Neural cell (in vitro differentiated cells): ENCODE results near the gene PIK3R6. TPM values are rescaled to one million over a fixed set of nuclear protein-coding genes. Genes with fewer than 3 reads are reported as not detected.

Source experiments
- H2AFZ ChIP-seq: fragments of 200-600, 300-800 bp; sonication (generic), shearing (Covaris generic); 2 replicates; pipeline ENCODE4 v1.6.0; 2014; ENCODE audit warnings: low read depth, mild to moderate bottlenecking, antibody characterized with exemption, low read length, moderate library complexity
- H3F3A ChIP-seq: fragments of 200-600 bp; shearing (Covaris generic); 2 replicates; pipeline ENCODE4 v1.6.1; 2016; ENCODE audit warnings: mild to moderate bottlenecking, moderate library complexity, mixed read lengths, antibody characterized with exemption, low read length; ENCODE audit not compliant: insufficient read depth, poor library complexity, severe bottlenecking
- H3K27ac ChIP-seq: fragments of 200-600, 300-800 bp; sonication (generic), shearing (Covaris generic); 2 replicates; pipeline ENCODE4 v1.5.1; 2014; ENCODE audit warnings: mild to moderate bottlenecking, low read length, moderate library complexity
- H3K27me3 ChIP-seq: fragments of 300-800, 200-600 bp; sonication (generic), shearing (Covaris generic); 2 replicates; pipeline ENCODE4 v1.6.0; 2014; ENCODE audit warnings: mild to moderate bottlenecking, low read depth, low read length, moderate library complexity; ENCODE audit not compliant: insufficient read depth
- H3K36me3 ChIP-seq: fragments of 300-800, 200-600 bp; sonication (generic), shearing (Covaris generic); 2 replicates; pipeline ENCODE4 v1.5.1; 2014; ENCODE audit warnings: mild to moderate bottlenecking, antibody characterized with exemption, low read length, moderate library complexity; ENCODE audit not compliant: insufficient read depth
- H3K4me2 ChIP-seq: fragments of 300-800, 200-600 bp; sonication (generic), shearing (Covaris generic); 2 replicates; pipeline ENCODE4 v1.6.0; 2014; ENCODE audit warnings: mild to moderate bottlenecking, low read length
- H3K4me3 ChIP-seq: fragments of 300-800, 200-600 bp; sonication (generic), shearing (Covaris generic); 2 replicates; pipeline ENCODE4 v1.5.1; 2014; ENCODE audit warnings: mild to moderate bottlenecking, low read length, moderate library complexity
- H3K79me2 ChIP-seq: fragments of 200-600 bp; shearing (Covaris generic); replicated peaks from 2 replicates; pipeline ENCODE4 v1.6.0; 2014; ENCODE audit warnings: mild to moderate bottlenecking, low read length, moderate library complexity; ENCODE audit not compliant: insufficient read depth
- H3K9ac ChIP-seq: fragments of 300-800, 200-600 bp; sonication (generic), shearing (Covaris generic); 2 replicates; pipeline ENCODE4 v1.6.1; 2016; ENCODE audit warnings: mild to moderate bottlenecking, low read length, mixed read lengths
- H3K9me2 ChIP-seq: fragments of 200-600 bp; shearing (Covaris generic); 2 replicates; pipeline ENCODE4 v1.6.1; 2016; ENCODE audit warnings: mild to moderate bottlenecking, low read length, mixed read lengths; ENCODE audit not compliant: insufficient read depth
- H3K9me3 ChIP-seq: fragments of 200-600, 300-800 bp; sonication (generic), shearing (Covaris generic); 2 replicates; pipeline ENCODE4 v1.6.1; 2016; ENCODE audit warnings: mild to moderate bottlenecking, mixed run types, low read length, moderate library complexity, mixed read lengths
- H4K20me1 ChIP-seq: fragments of 200-600 bp; shearing (Covaris generic); 2 replicates; pipeline ENCODE4 v1.6.1; 2016; ENCODE audit warnings: mild to moderate bottlenecking, mixed run types; ENCODE audit not compliant: insufficient read depth
- EP300 ChIP-seq: fragments of 450-650 bp; conservative IDR thresholded peaks from 2 replicates; pipeline ENCODE4 v1.6.1; 2014; ENCODE audit warnings: antibody characterized with exemption, mild to moderate bottlenecking, moderate library complexity; ENCODE audit not compliant: poor library complexity, severe bottlenecking
- EZH2 ChIP-seq: fragments of 200-600, 300-800 bp; shearing (Covaris generic), sonication (generic); IDR thresholded peaks from 2 replicates; pipeline ENCODE4 v1.6.1; 2014; ENCODE audit warnings: antibody characterized with exemption, low read length, borderline replicate concordance, mild to moderate bottlenecking; ENCODE audit not compliant: insufficient read depth, poor library complexity, severe bottlenecking
- MXI1 ChIP-seq: fragments of 450-650 bp; conservative IDR thresholded peaks from 2 replicates; pipeline ENCODE4 v1.6.1; 2014; ENCODE audit warnings: antibody characterized with exemption, mild to moderate bottlenecking; ENCODE audit not compliant: poor library complexity, severe bottlenecking
- POLR2AphosphoS5 ChIP-seq: IDR thresholded peaks from 2 replicates; pipeline ENCODE4 v1.6.1; 2012
- RAD21 ChIP-seq: fragments of 450-650 bp; conservative IDR thresholded peaks from 2 replicates; pipeline ENCODE4 v1.6.1; 2014; ENCODE audit warnings: antibody characterized with exemption, mild to moderate bottlenecking, moderate library complexity
- SMC3 ChIP-seq: fragments of 450-650 bp; conservative IDR thresholded peaks from 2 replicates; pipeline ENCODE4 v1.6.1; 2014; ENCODE audit warnings: antibody characterized with exemption, mild to moderate bottlenecking, moderate library complexity; ENCODE audit not compliant: poor library complexity
- TAF1 ChIP-seq: IDR thresholded peaks from 2 replicates; pipeline ENCODE4 v1.6.1; 2012; ENCODE audit warnings: low read depth
- polyA plus RNA-seq: library from polyadenylated mRNA; depleted of rRNA; stranded (reverse); fragments of >200 nt; gene quantifications from 2 replicates; pipeline ENCODE4 v1.2.3, GENCODE V29; 2014
- TF ChIP-seq, protein P1 (sequence below): fragments of 450-650 bp; IDR thresholded peaks from 2 replicates; pipeline ENCODE4 v1.5.1; 2014; ENCODE audit warnings: antibody characterized with exemption, mild to moderate bottlenecking, moderate library complexity; ENCODE audit not compliant: poor library complexity, severe bottlenecking
- TF ChIP-seq, protein P2 (sequence below): IDR thresholded peaks from 2 replicates; pipeline ENCODE4 v1.6.1; 2012; ENCODE audit warnings: borderline replicate concordance

PIK3R6 gene
- polyA plus RNA-seq, 1 donor from 2014 or later, result not detected

DNA sequence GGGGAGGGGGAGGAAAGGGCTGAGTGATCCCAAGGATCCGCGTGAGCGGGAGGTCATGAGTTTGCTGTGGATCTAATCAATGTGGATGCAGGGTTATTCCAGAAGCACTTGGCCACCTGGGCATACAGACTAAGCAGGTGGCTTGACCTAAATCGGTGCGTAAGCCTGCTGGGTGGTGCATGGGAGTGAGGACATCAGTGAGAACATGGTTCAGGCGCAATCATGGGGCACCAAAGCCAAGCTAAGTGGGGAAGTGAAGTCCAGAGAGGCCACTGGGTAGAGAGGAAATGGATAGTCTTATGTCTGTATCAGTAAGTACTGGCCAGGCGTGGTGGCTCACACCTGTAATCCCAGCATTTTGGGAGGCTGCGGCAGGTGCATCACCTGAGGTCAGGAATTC lies 49.4 kb downstream of the PIK3R6 start:
- H3K9me3 ChIP-seq, result peaks cover under 1% of the 10 kb centered on the region
- TF ChIP-seq, protein P1, sequence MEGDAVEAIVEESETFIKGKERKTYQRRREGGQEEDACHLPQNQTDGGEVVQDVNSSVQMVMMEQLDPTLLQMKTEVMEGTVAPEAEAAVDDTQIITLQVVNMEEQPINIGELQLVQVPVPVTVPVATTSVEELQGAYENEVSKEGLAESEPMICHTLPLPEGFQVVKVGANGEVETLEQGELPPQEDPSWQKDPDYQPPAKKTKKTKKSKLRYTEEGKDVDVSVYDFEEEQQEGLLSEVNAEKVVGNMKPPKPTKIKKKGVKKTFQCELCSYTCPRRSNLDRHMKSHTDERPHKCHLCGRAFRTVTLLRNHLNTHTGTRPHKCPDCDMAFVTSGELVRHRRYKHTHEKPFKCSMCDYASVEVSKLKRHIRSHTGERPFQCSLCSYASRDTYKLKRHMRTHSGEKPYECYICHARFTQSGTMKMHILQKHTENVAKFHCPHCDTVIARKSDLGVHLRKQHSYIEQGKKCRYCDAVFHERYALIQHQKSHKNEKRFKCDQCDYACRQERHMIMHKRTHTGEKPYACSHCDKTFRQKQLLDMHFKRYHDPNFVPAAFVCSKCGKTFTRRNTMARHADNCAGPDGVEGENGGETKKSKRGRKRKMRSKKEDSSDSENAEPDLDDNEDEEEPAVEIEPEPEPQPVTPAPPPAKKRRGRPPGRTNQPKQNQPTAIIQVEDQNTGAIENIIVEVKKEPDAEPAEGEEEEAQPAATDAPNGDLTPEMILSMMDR, result no peak
- TF ChIP-seq RAD21 (no peak), POLR2AphosphoS5 (no peak), TAF1 (no peak), SMC3 (no peak), EZH2 (no peak), EP300 (no peak), MXI1 (no peak)
- TF ChIP-seq, protein P2, sequence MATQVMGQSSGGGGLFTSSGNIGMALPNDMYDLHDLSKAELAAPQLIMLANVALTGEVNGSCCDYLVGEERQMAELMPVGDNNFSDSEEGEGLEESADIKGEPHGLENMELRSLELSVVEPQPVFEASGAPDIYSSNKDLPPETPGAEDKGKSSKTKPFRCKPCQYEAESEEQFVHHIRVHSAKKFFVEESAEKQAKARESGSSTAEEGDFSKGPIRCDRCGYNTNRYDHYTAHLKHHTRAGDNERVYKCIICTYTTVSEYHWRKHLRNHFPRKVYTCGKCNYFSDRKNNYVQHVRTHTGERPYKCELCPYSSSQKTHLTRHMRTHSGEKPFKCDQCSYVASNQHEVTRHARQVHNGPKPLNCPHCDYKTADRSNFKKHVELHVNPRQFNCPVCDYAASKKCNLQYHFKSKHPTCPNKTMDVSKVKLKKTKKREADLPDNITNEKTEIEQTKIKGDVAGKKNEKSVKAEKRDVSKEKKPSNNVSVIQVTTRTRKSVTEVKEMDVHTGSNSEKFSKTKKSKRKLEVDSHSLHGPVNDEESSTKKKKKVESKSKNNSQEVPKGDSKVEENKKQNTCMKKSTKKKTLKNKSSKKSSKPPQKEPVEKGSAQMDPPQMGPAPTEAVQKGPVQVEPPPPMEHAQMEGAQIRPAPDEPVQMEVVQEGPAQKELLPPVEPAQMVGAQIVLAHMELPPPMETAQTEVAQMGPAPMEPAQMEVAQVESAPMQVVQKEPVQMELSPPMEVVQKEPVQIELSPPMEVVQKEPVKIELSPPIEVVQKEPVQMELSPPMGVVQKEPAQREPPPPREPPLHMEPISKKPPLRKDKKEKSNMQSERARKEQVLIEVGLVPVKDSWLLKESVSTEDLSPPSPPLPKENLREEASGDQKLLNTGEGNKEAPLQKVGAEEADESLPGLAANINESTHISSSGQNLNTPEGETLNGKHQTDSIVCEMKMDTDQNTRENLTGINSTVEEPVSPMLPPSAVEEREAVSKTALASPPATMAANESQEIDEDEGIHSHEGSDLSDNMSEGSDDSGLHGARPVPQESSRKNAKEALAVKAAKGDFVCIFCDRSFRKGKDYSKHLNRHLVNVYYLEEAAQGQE, result no peak
- no peak overlapping the region for H3K4me2 ChIP-seq
- H3K4me3 ChIP-seq, result no peak overlapping the region
- no peak overlapping the region for H2AFZ ChIP-seq
- H3K9ac ChIP-seq, result no peak overlapping the region
- H4K20me1 ChIP-seq, result no peaks in the 10 kb centered on the region
- no peaks in the 10 kb centered on the region for H3K9me2 ChIP-seq
- H3K79me2 ChIP-seq, result no peaks in the 10 kb centered on the region
- no peaks in the 10 kb centered on the region for H3K27me3 ChIP-seq
- no peaks in the 10 kb centered on the region for H3F3A ChIP-seq
- no peaks in the 10 kb centered on the region for H3K36me3 ChIP-seq
- H3K27ac ChIP-seq, result no peak overlapping the region

- Histone ChIP-seq H4K20me1 (no peaks in the 10 kb centered on the region), H3K27ac (no peak overlapping the region), H3K4me2 (no peak overlapping the region), H2AFZ (no peak overlapping the region), H3K4me3 (no peak overlapping the region), H3K9me2 (no peaks in the 10 kb centered on the region), H3F3A (no peaks in the 10 kb centered on the region), H3K79me2 (no peaks in the 10 kb centered on the region), H3K36me3 (no peaks in the 10 kb centered on the region), H3K9ac (no peak overlapping the region), H3K9me3 (no peaks in the 10 kb centered on the region), H3K27me3 (no peaks in the 10 kb centered on the region)
- TF ChIP-seq, protein P2, result no peak
- TF ChIP-seq SMC3 (no peak), TAF1 (no peak), MXI1 (no peak), EP300 (no peak), POLR2AphosphoS5 (no peak), EZH2 (no peak), RAD21 (no peak)
- TF ChIP-seq, protein P1, result no peak
Measured at GRCh38 chr17:8806926-8807550, 60.4 kb downstream of the PIK3R6 start.
